Ovary (tissue), 9 donors: ENCODE results near the gene TAF11L2. TPM values are rescaled to one million over a fixed set of nuclear protein-coding genes. Genes with fewer than 3 reads are reported as not detected.
"Not testable (repeated sequence)": the region's sequence is repeated elsewhere in the genome, so short reads cannot be mapped to it uniquely, and the experiment has no call there.

ENCODE experiments used
- DNase-seq, 5 donors: peaks; one replicate each; pipeline ENCODE4 v3.0.0-alpha.2; 2019 to 2020
- H3K27ac ChIP-seq, 2 donors: fragments of 200-600 bp; one replicate each; pipeline versions ENCODE4 v1.5.1 to v1.8.0; 2019 to 2022
- H3K27me3 ChIP-seq: fragments of 200-600 bp; one replicate; pipeline ENCODE4 v1.8.0; 2022
- H3K36me3 ChIP-seq: fragments of 200-600 bp; sonication (generic); one replicate; pipeline ENCODE4 v1.5.1; 2019
- H3K4me1 ChIP-seq: one replicate; pipeline ENCODE4 v1.8.1; 2013; ENCODE audit warnings: mild to moderate bottlenecking, moderate library complexity; ENCODE audit not compliant: insufficient read depth
- H3K4me3 ChIP-seq: fragments of 200-600 bp; sonication (generic); one replicate; pipeline ENCODE4 v1.5.1; 2017
- H3K9me3 ChIP-seq, 2 donors: fragments of 200-600 bp in 1 of 2; sonication (generic) in 1 of 2; one replicate each; pipeline versions ENCODE4 v1.5.1 to v1.8.1; 2013 to 2019; ENCODE audit warnings: mild to moderate bottlenecking in 1 of 2, moderate library complexity in 1 of 2
- EP300 ChIP-seq: sonication (generic); formaldehyde crosslinking; IDR thresholded peaks from one replicate; pipeline ENCODE4 v1.6.1; 2017; ENCODE audit warnings: antibody characterized with exemption
- POLR2A ChIP-seq: fragments of 450-650 bp; IDR thresholded peaks from one replicate; pipeline ENCODE4 v1.6.1; 2017; ENCODE audit warnings: antibody characterized with exemption, mild to moderate bottlenecking, moderate library complexity
- WGBS, 3 donors: extraction: QIAGEN DNeasy Blood & Tissue Kit in 1 of 3; methylation state at CpG; one replicate each; pipeline versions ENCODE4 v1.1.5 to v1.1.7; 2013 to 2017; 5-methylcytosine and 5-hydroxymethylcytosine counted together
- intact Hi-C, 4 donors: fragments of 100-400 bp; cut with DNase I; formaldehyde crosslinking; loops; one replicate each; pipeline versions ENCODE4 v1.11.0 to v1.15.1; 2022 to 2023
- polyA plus RNA-seq, 2 donors: library from polyadenylated mRNA; stranded (reverse); fragments of 200-250 nt in 1 of 2; fragments of 350-450 nt in 1 of 2; fragmentation: Illumina TruSeq in 1 of 2; extraction: RNeasy Lipid Tissue Mini Kit (QIAGEN cat#74804) in 1 of 2; gene quantifications; one replicate each; pipeline ENCODE4 v1.2.3, GENCODE V29; 2013 to 2014
- total RNA-seq, 7 donors: library from RNA; depleted of rRNA in 2 of 7; stranded (reverse); fragments of >200 nt in 2 of 7; fragmentation: NEBNext Ultra II Directional in 3 of 7; extraction: Animal tissue kit (Norgen Biotek cat#: 25700) in 3 of 7; gene quantifications; one replicate each; pipeline versions ENCODE4 v1.1.0 to v1.2.4, GENCODE V29; 2016 to 2023
- TF ChIP-seq, protein P1 (sequence below), 3 donors: fragments of 450-650 bp in 2 of 3; fragments of 200-600 bp in 1 of 3; IDR thresholded peaks; one replicate each; pipeline versions ENCODE4 v1.5.1 to v1.8.0; 2016 to 2022; ENCODE audit warnings: antibody characterized with exemption in 3 of 3, mild to moderate bottlenecking in 1 of 3
- donor health status: DM: no; HTN: no; CAD: no; lungs with moderate emphysema.
- donor health status: DM: no; HTN: no; CAD: no.
- donor health status: Bipolar disorder and iron deficiency.
- donor health status: DM: yes; HTN: yes; CAD: no.
- donor health status: DM: no; HTN: no; CAD: no.
- donor health status: DM: yes; HTN: yes; CAD: no.

Gene TAF11L2
- total and polyA plus RNA-seq, 9 donors, result not detected

DNA sequence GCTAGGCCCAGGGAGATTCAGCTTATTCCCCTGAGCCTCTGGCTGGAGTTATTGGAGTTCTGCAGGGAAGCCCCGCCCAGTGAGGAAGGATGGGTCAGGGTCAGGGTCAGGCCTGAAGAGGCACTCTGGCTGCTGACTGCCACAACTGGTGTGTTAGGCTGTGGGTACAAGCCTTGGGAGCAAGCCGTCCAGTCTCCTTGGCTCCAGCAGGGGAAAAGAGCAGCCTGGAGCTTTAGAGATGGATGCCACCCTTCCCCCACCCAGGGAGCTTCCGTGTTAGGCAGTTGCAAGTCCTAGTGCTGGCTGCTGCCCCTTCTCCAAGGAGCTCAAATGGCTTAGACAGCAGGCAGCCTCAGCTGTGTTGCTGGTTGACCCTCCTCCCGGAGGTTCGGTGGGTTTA is 34.4 kb upstream of the TAF11L2 start:
- TF ChIP-seq, protein P1, sequence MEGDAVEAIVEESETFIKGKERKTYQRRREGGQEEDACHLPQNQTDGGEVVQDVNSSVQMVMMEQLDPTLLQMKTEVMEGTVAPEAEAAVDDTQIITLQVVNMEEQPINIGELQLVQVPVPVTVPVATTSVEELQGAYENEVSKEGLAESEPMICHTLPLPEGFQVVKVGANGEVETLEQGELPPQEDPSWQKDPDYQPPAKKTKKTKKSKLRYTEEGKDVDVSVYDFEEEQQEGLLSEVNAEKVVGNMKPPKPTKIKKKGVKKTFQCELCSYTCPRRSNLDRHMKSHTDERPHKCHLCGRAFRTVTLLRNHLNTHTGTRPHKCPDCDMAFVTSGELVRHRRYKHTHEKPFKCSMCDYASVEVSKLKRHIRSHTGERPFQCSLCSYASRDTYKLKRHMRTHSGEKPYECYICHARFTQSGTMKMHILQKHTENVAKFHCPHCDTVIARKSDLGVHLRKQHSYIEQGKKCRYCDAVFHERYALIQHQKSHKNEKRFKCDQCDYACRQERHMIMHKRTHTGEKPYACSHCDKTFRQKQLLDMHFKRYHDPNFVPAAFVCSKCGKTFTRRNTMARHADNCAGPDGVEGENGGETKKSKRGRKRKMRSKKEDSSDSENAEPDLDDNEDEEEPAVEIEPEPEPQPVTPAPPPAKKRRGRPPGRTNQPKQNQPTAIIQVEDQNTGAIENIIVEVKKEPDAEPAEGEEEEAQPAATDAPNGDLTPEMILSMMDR (IDR thresholded peaks at IDR 0.05), result no peak
- no peak for TF ChIP-seq POLR2A
- TF ChIP-seq EP300, result no peak
- H3K36me3 ChIP-seq, result no peaks in the 10 kb centered on the region
- no peak overlapping the region for H3K27ac ChIP-seq
- H3K9me3 ChIP-seq, result no peaks in the 10 kb centered on the region
- no peaks in the 10 kb centered on the region for H3K27me3 ChIP-seq
- no peaks in the 10 kb centered on the region for H3K4me1 ChIP-seq
- 74 to 78% (median 75%) methylated on average over 5 of the region's 5 CpGs for WGBS, 3 donors
- DNase-seq, result no peak
- H3K4me3 ChIP-seq, result no peak overlapping the region
- intact Hi-C loops, result no loop called here

DNA sequence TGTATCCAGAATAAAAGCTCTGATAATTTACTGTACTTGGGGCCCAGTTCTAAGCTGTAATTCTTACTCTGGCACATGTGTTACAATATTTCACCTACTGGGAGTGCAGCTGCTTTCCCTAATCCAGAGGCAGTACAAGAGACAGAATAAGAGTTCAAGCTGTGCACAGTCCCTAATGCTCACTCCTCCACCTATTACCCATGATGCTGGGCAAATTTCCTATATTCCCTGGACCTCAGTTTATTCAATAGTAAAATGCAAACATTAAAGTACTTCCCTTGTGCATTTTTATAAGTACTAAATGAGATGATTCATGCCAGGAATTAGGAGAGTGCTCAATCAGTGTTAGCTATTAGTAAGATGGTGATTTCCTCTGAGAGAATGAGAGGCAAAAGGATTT is 28.0 kb upstream of the TAF11L2 start:
- Histone ChIP-seq H3K36me3 (no peaks in the 10 kb centered on the region), H3K27me3 (no peaks in the 10 kb centered on the region), H3K9me3 (no peaks in the 10 kb centered on the region), H3K4me3 (no peak overlapping the region), H3K4me1 (no peaks in the 10 kb centered on the region), H3K27ac (no peak overlapping the region)
- intact Hi-C loops, result no loop called here
- TF ChIP-seq POLR2A, result no peak
- TF ChIP-seq, protein P1 (IDR thresholded peaks at IDR 0.05), result no peak
- TF ChIP-seq EP300, result no peak
- DNase-seq, result no peak

DNA sequence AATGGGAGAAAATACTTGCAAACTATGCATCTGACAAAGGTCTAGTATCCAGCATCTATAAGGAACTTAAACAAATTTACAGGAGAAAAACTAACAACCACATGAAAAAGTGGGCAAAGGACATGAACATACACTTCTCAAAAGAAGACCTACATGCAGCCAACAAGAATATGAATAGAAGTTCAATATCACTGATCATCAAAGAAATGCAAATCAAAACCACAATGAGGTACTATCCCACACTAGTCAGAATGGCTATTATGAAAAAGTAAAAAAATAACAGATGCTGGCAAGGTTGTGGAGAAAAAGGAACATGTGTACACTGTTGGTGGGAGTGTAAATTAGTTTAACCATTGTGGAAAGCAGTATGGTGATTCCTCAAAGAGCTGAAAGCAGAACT is 23.0 kb upstream of the TAF11L2 start:
- H3K9me3 ChIP-seq, DNase-seq, intact Hi-C loops, H3K36me3 ChIP-seq, H3K27me3 ChIP-seq, H3K4me1 ChIP-seq, H3K27ac ChIP-seq, H3K4me3 ChIP-seq: not testable (repeated sequence)

DNA sequence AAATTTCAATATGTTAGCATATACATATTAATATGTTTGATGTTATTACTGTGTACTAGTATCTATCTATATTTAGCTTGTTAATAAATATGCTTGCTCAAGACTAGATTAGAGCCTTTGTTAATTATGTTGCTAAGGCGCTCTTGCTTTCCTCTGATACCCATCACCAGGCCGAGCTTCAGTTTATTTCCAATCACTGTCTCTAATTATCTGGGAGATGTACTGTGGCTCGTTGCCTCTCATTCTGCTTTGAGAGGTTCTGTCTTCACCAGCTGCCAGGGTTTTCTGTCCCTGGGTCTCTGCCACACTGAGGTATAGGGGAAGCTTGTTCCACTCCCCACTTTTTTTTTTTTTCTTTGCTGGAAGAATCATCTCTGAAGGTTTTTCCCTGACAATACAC is 21.0 kb upstream of the TAF11L2 start:
- Histone ChIP-seq H3K36me3 (no peaks in the 10 kb centered on the region), H3K4me1 (no peaks in the 10 kb centered on the region), H3K4me3 (no peak overlapping the region), H3K9me3 (no peaks in the 10 kb centered on the region), H3K27me3 (no peaks in the 10 kb centered on the region), H3K27ac (no peak overlapping the region)
- no peak for DNase-seq
- WGBS, 3 donors, result 56 to 65% (median 62%) methylated on average over 3 of the region's 3 CpGs
- TF ChIP-seq, protein P1 (IDR thresholded peaks at IDR 0.05), result no peak
- TF ChIP-seq EP300 (no peak), POLR2A (no peak)
- intact Hi-C loops, result no loop called here

DNA sequence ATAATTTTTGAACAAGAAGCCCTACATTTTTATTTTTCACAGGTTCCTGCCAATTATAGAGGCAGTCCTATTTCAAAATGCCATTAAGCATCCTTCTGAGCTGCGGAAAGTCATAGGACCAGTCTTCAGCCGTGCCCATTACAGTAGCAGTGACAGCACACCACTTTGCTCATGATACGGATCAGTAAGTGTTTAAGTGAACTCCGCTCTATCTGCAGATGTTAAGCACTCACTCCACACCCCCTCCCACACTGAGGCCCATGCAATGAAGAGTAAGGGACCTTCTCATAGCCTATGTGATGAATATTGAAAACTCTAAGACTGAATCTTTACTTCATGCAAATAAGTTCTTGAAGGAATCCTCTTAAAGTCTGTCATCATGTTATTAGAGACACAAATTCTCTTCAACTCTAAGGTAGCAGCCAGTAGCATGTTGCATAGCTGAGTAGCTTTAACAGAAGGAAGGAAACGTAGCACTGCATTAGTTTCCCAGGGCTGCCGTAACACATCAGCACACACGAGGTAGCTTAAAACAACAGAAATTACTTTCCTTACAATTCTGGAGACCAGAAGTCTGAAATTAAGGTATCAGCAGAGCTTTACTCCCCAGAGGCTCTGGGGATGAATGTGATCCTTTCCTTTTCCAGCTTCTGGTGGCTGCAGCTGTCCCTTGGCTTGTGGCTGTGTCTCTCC is 20.3 kb upstream of the TAF11L2 start:
- H3K4me1 ChIP-seq, result no peaks in the 10 kb centered on the region
- 71 to 90% (median 79%) methylated on average over 7 of the region's 7 CpGs for WGBS, 3 donors
- no peak overlapping the region for H3K27ac ChIP-seq
- no peak for DNase-seq
- no peaks in the 10 kb centered on the region for H3K9me3 ChIP-seq
- H3K4me3 ChIP-seq, result no peak overlapping the region
- TF ChIP-seq EP300 (no peak), POLR2A (no peak)
- TF ChIP-seq, protein P1 (IDR thresholded peaks at IDR 0.05), result no peak
- no peaks in the 10 kb centered on the region for H3K36me3 ChIP-seq
- no peaks in the 10 kb centered on the region for H3K27me3 ChIP-seq
- intact Hi-C loops, result no loop called here
